PC-9 (cell line): Measurements from ENCODE around the gene CLTCL1.

Experiments used
- CTCF ChIP-seq: fragments of 200-600 bp; sonication (generic); conservative IDR thresholded peaks from 2 replicates; pipeline ENCODE4 v1.6.1; 2017; ENCODE audit warnings: mixed run types, antibody characterized with exemption, mild to moderate bottlenecking, moderate library complexity
- EZH2 ChIP-seq: fragments of 200-600 bp; sonication (generic); IDR thresholded peaks from 2 replicates; pipeline ENCODE4 v1.8.0; 2017; ENCODE audit warnings: antibody characterized with exemption, low read depth

GRCh38 chr22:19167106-19167869 lies 124.2 kb downstream of the CLTCL1 start:
- TF ChIP-seq EZH2 (no peak), CTCF (no peak)
